Neural cell (in vitro differentiated cells): ENCODE results near the gene GRAMD1B. TPM values are rescaled to one million over a fixed set of nuclear protein-coding genes. Genes with fewer than 3 reads are reported as not detected.

Source experiments
- H2AFZ ChIP-seq: fragments of 200-600, 300-800 bp; sonication (generic), shearing (Covaris generic); 2 replicates; pipeline ENCODE4 v1.6.0; 2014; ENCODE audit warnings: low read depth, mild to moderate bottlenecking, antibody characterized with exemption, low read length, moderate library complexity
- H3F3A ChIP-seq: fragments of 200-600 bp; shearing (Covaris generic); 2 replicates; pipeline ENCODE4 v1.6.1; 2016; ENCODE audit warnings: mild to moderate bottlenecking, moderate library complexity, mixed read lengths, antibody characterized with exemption, low read length; ENCODE audit not compliant: insufficient read depth, poor library complexity, severe bottlenecking
- H3K27ac ChIP-seq: fragments of 200-600, 300-800 bp; sonication (generic), shearing (Covaris generic); 2 replicates; pipeline ENCODE4 v1.5.1; 2014; ENCODE audit warnings: mild to moderate bottlenecking, low read length, moderate library complexity
- H3K27me3 ChIP-seq: fragments of 300-800, 200-600 bp; sonication (generic), shearing (Covaris generic); 2 replicates; pipeline ENCODE4 v1.6.0; 2014; ENCODE audit warnings: mild to moderate bottlenecking, low read depth, low read length, moderate library complexity; ENCODE audit not compliant: insufficient read depth
- H3K36me3 ChIP-seq: fragments of 300-800, 200-600 bp; sonication (generic), shearing (Covaris generic); 2 replicates; pipeline ENCODE4 v1.5.1; 2014; ENCODE audit warnings: mild to moderate bottlenecking, antibody characterized with exemption, low read length, moderate library complexity; ENCODE audit not compliant: insufficient read depth
- H3K4me2 ChIP-seq: fragments of 300-800, 200-600 bp; sonication (generic), shearing (Covaris generic); 2 replicates; pipeline ENCODE4 v1.6.0; 2014; ENCODE audit warnings: mild to moderate bottlenecking, low read length
- H3K4me3 ChIP-seq: fragments of 300-800, 200-600 bp; sonication (generic), shearing (Covaris generic); 2 replicates; pipeline ENCODE4 v1.5.1; 2014; ENCODE audit warnings: mild to moderate bottlenecking, low read length, moderate library complexity
- H3K79me2 ChIP-seq: fragments of 200-600 bp; shearing (Covaris generic); replicated peaks from 2 replicates; pipeline ENCODE4 v1.6.0; 2014; ENCODE audit warnings: mild to moderate bottlenecking, low read length, moderate library complexity; ENCODE audit not compliant: insufficient read depth
- H3K9ac ChIP-seq: fragments of 300-800, 200-600 bp; sonication (generic), shearing (Covaris generic); 2 replicates; pipeline ENCODE4 v1.6.1; 2016; ENCODE audit warnings: mild to moderate bottlenecking, low read length, mixed read lengths
- H3K9me2 ChIP-seq: fragments of 200-600 bp; shearing (Covaris generic); 2 replicates; pipeline ENCODE4 v1.6.1; 2016; ENCODE audit warnings: mild to moderate bottlenecking, low read length, mixed read lengths; ENCODE audit not compliant: insufficient read depth
- H3K9me3 ChIP-seq: fragments of 200-600, 300-800 bp; sonication (generic), shearing (Covaris generic); 2 replicates; pipeline ENCODE4 v1.6.1; 2016; ENCODE audit warnings: mild to moderate bottlenecking, mixed run types, low read length, moderate library complexity, mixed read lengths
- H4K20me1 ChIP-seq: fragments of 200-600 bp; shearing (Covaris generic); 2 replicates; pipeline ENCODE4 v1.6.1; 2016; ENCODE audit warnings: mild to moderate bottlenecking, mixed run types; ENCODE audit not compliant: insufficient read depth
- CTCF ChIP-seq: fragments of 450-650 bp; IDR thresholded peaks from 2 replicates; pipeline ENCODE4 v1.5.1; 2014; ENCODE audit warnings: antibody characterized with exemption, mild to moderate bottlenecking, moderate library complexity; ENCODE audit not compliant: poor library complexity, severe bottlenecking
- EP300 ChIP-seq: fragments of 450-650 bp; conservative IDR thresholded peaks from 2 replicates; pipeline ENCODE4 v1.6.1; 2014; ENCODE audit warnings: antibody characterized with exemption, mild to moderate bottlenecking, moderate library complexity; ENCODE audit not compliant: poor library complexity, severe bottlenecking
- EZH2 ChIP-seq: fragments of 200-600, 300-800 bp; shearing (Covaris generic), sonication (generic); IDR thresholded peaks from 2 replicates; pipeline ENCODE4 v1.6.1; 2014; ENCODE audit warnings: antibody characterized with exemption, low read length, borderline replicate concordance, mild to moderate bottlenecking; ENCODE audit not compliant: insufficient read depth, poor library complexity, severe bottlenecking
- MXI1 ChIP-seq: fragments of 450-650 bp; conservative IDR thresholded peaks from 2 replicates; pipeline ENCODE4 v1.6.1; 2014; ENCODE audit warnings: antibody characterized with exemption, mild to moderate bottlenecking; ENCODE audit not compliant: poor library complexity, severe bottlenecking
- POLR2AphosphoS5 ChIP-seq: IDR thresholded peaks from 2 replicates; pipeline ENCODE4 v1.6.1; 2012
- RAD21 ChIP-seq: fragments of 450-650 bp; conservative IDR thresholded peaks from 2 replicates; pipeline ENCODE4 v1.6.1; 2014; ENCODE audit warnings: antibody characterized with exemption, mild to moderate bottlenecking, moderate library complexity
- REST ChIP-seq: IDR thresholded peaks from 2 replicates; pipeline ENCODE4 v1.6.1; 2012; ENCODE audit warnings: borderline replicate concordance
- SMC3 ChIP-seq: fragments of 450-650 bp; conservative IDR thresholded peaks from 2 replicates; pipeline ENCODE4 v1.6.1; 2014; ENCODE audit warnings: antibody characterized with exemption, mild to moderate bottlenecking, moderate library complexity; ENCODE audit not compliant: poor library complexity
- TAF1 ChIP-seq: IDR thresholded peaks from 2 replicates; pipeline ENCODE4 v1.6.1; 2012; ENCODE audit warnings: low read depth
- polyA plus RNA-seq: library from polyadenylated mRNA; depleted of rRNA; stranded (reverse); fragments of >200 nt; gene quantifications from 2 replicates; pipeline ENCODE4 v1.2.3, GENCODE V29; 2014

GRAMD1B gene
- polyA plus RNA-seq, 1 donor from 2014 or later: 1.5 TPM

- no peaks in the 10 kb centered on the region for H3K9me3 ChIP-seq
- H4K20me1 ChIP-seq: no peaks in the 10 kb centered on the region
- no peak overlapping the region for H3K4me3 ChIP-seq
- H3K4me2 ChIP-seq: no peak overlapping the region
- TF ChIP-seq REST (no peak), MXI1 (no peak), TAF1 (no peak), RAD21 (no peak), CTCF (no peak), EZH2 (no peak), EP300 (no peak), POLR2AphosphoS5 (no peak), SMC3 (no peak)
- H3K9me2 ChIP-seq: no peaks in the 10 kb centered on the region
- H3K27me3 ChIP-seq: no peaks in the 10 kb centered on the region
- H3K27ac ChIP-seq: no peak overlapping the region
- no peak overlapping the region for H2AFZ ChIP-seq
- H3F3A ChIP-seq: no peaks in the 10 kb centered on the region
- no peaks in the 10 kb centered on the region for H3K79me2 ChIP-seq
- H3K36me3 ChIP-seq: no peaks in the 10 kb centered on the region
- H3K9ac ChIP-seq: no peak overlapping the region
Measured at GRCh38 chr11:123407996-123408597, 22.0 kb upstream of the GRAMD1B start.

- H3K9me2 ChIP-seq: no peaks in the 10 kb centered on the region
- H3K79me2 ChIP-seq: no peaks in the 10 kb centered on the region
- H3K27ac ChIP-seq: no peak overlapping the region
- no peaks in the 10 kb centered on the region for H3K27me3 ChIP-seq
- H4K20me1 ChIP-seq: no peaks in the 10 kb centered on the region
- no peak overlapping the region for H3K4me3 ChIP-seq
- H3K4me2 ChIP-seq: no peak overlapping the region
- no peak overlapping the region for H2AFZ ChIP-seq
- no peaks in the 10 kb centered on the region for H3K9me3 ChIP-seq
- H3F3A ChIP-seq: no peaks in the 10 kb centered on the region
- no peak overlapping the region for H3K9ac ChIP-seq
- TF ChIP-seq EZH2 (no peak), MXI1 (no peak), CTCF (no peak), RAD21 (no peak), REST (no peak), SMC3 (no peak), EP300 (no peak), POLR2AphosphoS5 (no peak), TAF1 (no peak)
- H3K36me3 ChIP-seq: no peaks in the 10 kb centered on the region
Measured at GRCh38 chr11:123408619-123409455, 21.2 kb upstream of the GRAMD1B start.
